ENCODE data around the gene BCL7C.
A peak's percentile ranks its signal among the peaks of the same experiment; 100 is the strongest.

BCL7C gene

GRCh38 chr16:30838876-30839471 lies 54.9 kb downstream of the BCL7C start:
- H3K9me2 ChIP-seq (replicated peaks; ENCODE audit: low read depth, low read length): no peaks in the 10 kb centered on the region
- H2AFZ ChIP-seq (ENCODE audit: low read length): no peak overlapping the region
- no peak for TF ChIP-seq EZH2phosphoT487 (IDR thresholded peaks at IDR 0.05; ENCODE audit: borderline replicate concordance)
- TF ChIP-seq CTCF (conservative IDR thresholded peaks at IDR 0.05; ENCODE audit: low read length): peak; percentile 26; the same call in 1 of the 2 replicates
- H3K4me2 ChIP-seq (ENCODE audit: low read depth, low read length, poor library complexity, severe bottlenecking): no peak overlapping the region
- no peaks in the 10 kb centered on the region for H3K4me1 ChIP-seq (ENCODE audit: insufficient read depth, low read length, poor library complexity, severe bottlenecking)
- no peak overlapping the region for H3K4me3 ChIP-seq (ENCODE audit: low read length, poor library complexity, severe bottlenecking)
- no peaks in the 10 kb centered on the region for H3K36me3 ChIP-seq (ENCODE audit: insufficient read depth, low read length)
- H3K9ac ChIP-seq (ENCODE audit: low read depth, low read length, poor library complexity, severe bottlenecking): no peak overlapping the region
- no peaks in the 10 kb centered on the region for H4K20me1 ChIP-seq (ENCODE audit: insufficient read depth, low read length, poor library complexity, severe bottlenecking)
- no peaks in the 10 kb centered on the region for H3F3A ChIP-seq (ENCODE audit: low read depth)
- H3K27me3 ChIP-seq (ENCODE audit: insufficient read depth, low read length, poor library complexity, severe bottlenecking): no peaks in the 10 kb centered on the region
- no peaks in the 10 kb centered on the region for H3K9me3 ChIP-seq (ENCODE audit: insufficient read depth, low read depth, low read length)
- H3K79me2 ChIP-seq (ENCODE audit: insufficient read depth, low read length): no peaks in the 10 kb centered on the region

DNA sequence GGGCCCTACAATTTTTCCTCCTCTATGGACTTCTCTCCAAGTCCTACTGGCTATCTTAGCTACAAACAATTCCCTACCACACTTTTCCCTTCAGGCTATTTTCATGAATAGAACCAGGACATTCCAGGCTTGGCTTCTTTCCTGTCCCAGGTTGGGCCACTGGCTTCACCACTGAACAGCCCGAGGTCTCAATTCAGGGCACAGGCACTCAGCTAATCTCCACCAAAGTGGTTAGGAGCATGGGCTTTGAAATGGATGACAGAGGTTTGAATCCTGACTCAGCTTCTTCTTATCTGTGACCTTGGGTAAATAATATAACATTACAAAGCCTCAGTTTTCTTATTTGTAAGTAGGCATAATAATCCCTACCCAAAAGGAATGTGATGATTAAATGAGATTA lies 56.0 kb downstream of the BCL7C start:
- Histone ChIP-seq H4K20me1 (ENCODE audit: insufficient read depth, low read length, poor library complexity, severe bottlenecking) (no peaks in the 10 kb centered on the region), H3K4me1 (ENCODE audit: insufficient read depth, low read length, poor library complexity, severe bottlenecking) (no peaks in the 10 kb centered on the region), H3K79me2 (ENCODE audit: insufficient read depth, low read length) (no peaks in the 10 kb centered on the region), H2AFZ (ENCODE audit: low read length) (no peak overlapping the region), H3K4me2 (ENCODE audit: low read depth, low read length, poor library complexity, severe bottlenecking) (no peak overlapping the region), H3K9me3 (ENCODE audit: insufficient read depth, low read depth, low read length) (no peaks in the 10 kb centered on the region), H3K4me3 (ENCODE audit: low read length, poor library complexity, severe bottlenecking) (no peak overlapping the region), H3K9me2 (replicated peaks; ENCODE audit: low read depth, low read length) (no peaks in the 10 kb centered on the region), H3K36me3 (ENCODE audit: insufficient read depth, low read length) (no peaks in the 10 kb centered on the region), H3K27me3 (ENCODE audit: insufficient read depth, low read length, poor library complexity, severe bottlenecking) (no peaks in the 10 kb centered on the region), H3F3A (ENCODE audit: low read depth) (no peaks in the 10 kb centered on the region), H3K9ac (ENCODE audit: low read depth, low read length, poor library complexity, severe bottlenecking) (no peak overlapping the region)
- TF ChIP-seq CTCF (conservative IDR thresholded peaks at IDR 0.05; ENCODE audit: low read length): no peak

All from Loucy (cell line).